Measurements from ENCODE around the gene TMEM120B.

DNA sequence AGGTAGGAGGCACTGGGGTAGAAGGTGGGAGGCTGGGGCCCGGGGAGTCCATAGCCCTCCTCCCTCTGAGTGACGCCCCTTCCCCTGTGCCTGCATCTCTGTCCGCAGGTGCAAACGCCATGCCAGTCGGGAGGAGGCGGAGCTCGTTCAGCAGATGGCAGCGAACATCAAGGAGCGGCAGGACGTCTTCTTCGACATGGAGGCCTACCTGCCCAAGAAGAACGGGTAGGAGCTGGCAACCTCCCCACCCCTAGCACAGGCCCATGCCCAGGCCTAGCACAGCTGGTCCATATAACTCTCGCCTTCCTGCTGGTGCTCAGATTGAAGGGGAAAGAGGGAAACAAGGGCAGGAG lies 35.6 kb downstream of the TMEM120B start:
- TF ChIP-seq FOXK2 (IDR thresholded peaks at IDR 0.05) (no peak), SUZ12 (IDR thresholded peaks at IDR 0.05) (no peak), ARNT (IDR thresholded peaks at IDR 0.05) (no peak), ELF4 (IDR thresholded peaks at IDR 0.05) (no peak), SP1 (IDR thresholded peaks at IDR 0.05) (no peak), BHLHE40 (IDR thresholded peaks at IDR 0.05; ENCODE audit: borderline replicate concordance) (no peak), FOXM1 (IDR thresholded peaks at IDR 0.05; ENCODE audit: borderline replicate concordance) (no peak), CTBP1 (IDR thresholded peaks at IDR 0.05; ENCODE audit: borderline replicate concordance) (no peak), FOXA1 (IDR thresholded peaks at IDR 0.05) (no peak)
- TF ChIP-seq, protein P1, sequence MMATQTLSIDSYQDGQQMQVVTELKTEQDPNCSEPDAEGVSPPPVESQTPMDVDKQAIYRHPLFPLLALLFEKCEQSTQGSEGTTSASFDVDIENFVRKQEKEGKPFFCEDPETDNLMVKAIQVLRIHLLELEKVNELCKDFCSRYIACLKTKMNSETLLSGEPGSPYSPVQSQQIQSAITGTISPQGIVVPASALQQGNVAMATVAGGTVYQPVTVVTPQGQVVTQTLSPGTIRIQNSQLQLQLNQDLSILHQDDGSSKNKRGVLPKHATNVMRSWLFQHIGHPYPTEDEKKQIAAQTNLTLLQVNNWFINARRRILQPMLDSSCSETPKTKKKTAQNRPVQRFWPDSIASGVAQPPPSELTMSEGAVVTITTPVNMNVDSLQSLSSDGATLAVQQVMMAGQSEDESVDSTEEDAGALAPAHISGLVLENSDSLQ (IDR thresholded peaks at IDR 0.05), result no peak
